Measurements from ENCODE around the gene NUAK1.
A peak's percentile ranks its signal among the peaks of the same experiment; 100 is the strongest.
"Not testable (repeated sequence)": the region's sequence is repeated elsewhere in the genome, so short reads cannot be mapped to it uniquely, and the experiment has no call there.

Gene NUAK1

GRCh38 chr12:106146987-106147386 lies 8.2 kb upstream of the NUAK1 start:
- no peak for DNase-seq (ENCODE audit: low read depth)

GRCh38 chr12:106145539-106146447 lies 7.0 kb upstream of the NUAK1 start:
- DNase-seq (ENCODE audit: low read depth) = peak; percentile 51

GRCh38 chr12:106144847-106145246 lies 6.1 kb upstream of the NUAK1 start:
- peak; percentile 74 for DNase-seq (ENCODE audit: low read depth)

- DNase-seq (ENCODE audit: low read depth) = no peak
Observed at GRCh38 chr12:106142591-106143261, 4.0 kb upstream of the NUAK1 start.

- DNase-seq (ENCODE audit: low read depth) = not testable (repeated sequence)
Observed at GRCh38 chr12:106141920-106142319, 3.2 kb upstream of the NUAK1 start.

GRCh38 chr12:106141452-106141851 lies 2.7 kb upstream of the NUAK1 start:
- peak; percentile 60 for DNase-seq (ENCODE audit: low read depth)

GRCh38 chr12:106141003-106141402 lies 2.2 kb upstream of the NUAK1 start:
- DNase-seq (ENCODE audit: low read depth) = no peak

DNA sequence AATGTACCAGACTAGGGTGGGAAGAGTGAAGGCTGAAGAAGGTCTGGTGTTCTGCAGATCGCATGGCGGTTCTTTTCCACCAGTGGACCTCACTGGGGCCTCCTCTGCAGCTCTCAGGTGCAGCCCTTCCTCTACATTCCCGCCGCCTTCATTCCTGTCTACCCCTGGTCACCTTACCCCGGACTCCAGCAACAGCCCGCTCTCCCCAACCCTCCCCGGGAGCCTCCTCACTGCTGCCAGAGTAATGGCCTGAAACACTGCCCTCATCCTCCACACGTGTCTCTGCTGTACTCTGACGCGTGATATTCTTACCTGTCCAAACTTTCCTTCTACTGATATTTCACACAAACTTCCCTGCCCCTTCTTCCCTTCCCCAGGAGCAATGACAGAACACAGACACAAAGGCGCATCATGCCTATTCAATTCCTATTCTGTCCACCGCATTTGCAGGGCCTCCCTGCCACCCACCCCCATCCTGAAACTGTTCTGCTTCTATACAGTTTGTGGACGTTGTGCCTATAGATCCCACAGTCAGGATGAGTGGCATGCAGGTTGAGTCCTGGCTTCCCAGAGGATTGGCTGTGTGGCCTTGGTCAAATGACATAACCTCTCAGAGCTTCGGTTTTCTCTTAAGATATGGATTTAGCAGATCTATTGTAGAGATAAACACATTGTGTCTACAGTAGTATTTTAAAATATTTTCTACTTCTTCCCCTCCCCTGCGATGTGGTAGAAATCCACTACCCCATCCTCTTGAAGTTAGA lies 1.7 kb upstream of the NUAK1 start:
- no peak for DNase-seq (ENCODE audit: low read depth)

DNA sequence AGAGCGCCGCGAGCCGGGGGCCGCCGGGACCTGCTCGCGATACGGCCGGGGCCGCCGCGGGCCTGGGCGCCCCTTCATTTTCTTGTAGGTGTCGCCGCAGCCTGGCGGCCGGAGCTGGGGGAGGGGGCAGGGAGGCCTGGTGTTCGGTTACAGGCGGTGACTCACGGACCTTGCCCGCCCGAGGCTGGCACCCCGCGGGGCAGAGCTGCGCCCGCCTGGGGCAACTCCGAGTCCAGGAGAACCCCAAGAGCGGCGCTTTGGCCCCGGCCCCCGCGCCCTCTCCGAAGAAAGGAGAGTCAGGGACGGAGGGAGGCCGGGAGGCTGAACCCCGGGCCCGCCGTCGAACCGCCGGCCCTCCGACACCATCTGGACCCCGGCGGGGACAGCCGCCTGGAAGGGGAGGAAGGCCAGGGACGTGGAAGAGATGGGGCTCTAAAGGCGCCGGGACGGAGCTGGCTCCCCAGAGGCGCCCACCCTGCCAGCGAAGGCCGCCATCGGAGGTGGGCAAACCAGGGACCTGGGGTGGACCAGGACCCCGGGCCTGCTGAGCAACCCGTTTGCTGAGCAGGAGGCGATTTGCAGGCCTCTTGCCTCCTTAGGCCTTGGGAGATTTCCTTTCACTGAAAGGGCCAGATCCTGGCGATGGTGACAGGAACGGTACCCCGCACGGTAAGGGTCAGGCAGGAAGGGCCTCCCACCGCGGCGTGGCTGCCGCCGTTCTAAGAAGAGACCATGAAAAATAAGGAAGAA lies 843 bp upstream of the NUAK1 start:
- DNase-seq (ENCODE audit: low read depth) = peak; percentile 88

- DNase-seq (ENCODE audit: low read depth) = no peak
Observed at GRCh38 chr12:106138357-106138632, 459 bp downstream of the NUAK1 start.

DNA sequence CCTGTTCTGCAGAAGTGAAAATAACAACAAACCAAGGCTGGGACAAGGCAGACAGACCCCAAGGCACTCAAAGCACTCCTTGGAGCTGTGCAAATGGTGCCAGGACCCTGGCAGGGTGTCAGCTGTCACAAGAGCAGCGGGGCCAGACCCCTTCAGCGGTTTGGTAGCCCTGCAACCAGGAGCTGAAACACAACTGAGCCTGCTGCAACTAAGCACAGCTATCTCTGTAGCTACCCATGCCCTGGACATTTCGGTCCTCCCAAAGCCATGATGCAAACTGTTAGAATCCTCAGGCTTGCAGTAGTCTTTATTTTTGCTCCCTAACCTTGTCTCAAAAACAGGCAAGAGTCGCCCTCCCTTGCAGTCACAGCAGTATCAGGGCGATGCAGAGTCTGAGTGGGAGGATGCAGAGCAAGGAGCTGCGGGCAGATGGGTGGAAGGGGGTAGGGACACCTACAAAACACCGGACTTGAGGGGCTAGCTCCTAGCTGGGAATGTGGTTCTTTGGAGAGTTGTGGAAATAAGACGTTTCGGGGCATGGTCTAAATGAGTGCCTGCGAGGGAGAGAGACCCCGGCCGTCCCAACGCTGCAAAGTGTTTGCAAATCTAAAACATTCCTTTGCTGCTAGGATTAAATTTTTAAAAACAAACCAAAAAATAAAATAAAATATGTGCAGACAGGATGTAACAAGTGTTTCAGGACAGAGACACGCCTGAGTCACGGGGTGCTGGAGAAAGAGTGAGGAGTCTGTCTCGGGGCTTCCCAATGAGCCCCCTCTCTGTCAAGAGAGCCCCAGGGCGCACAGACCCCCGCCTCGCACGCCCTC lies 1.0 kb downstream of the NUAK1 start:
- DNase-seq (ENCODE audit: low read depth) = peak; percentile 44

GRCh38 chr12:106136263-106136662 lies 2.5 kb downstream of the NUAK1 start:
- DNase-seq (ENCODE audit: low read depth) = peak; percentile 94

GRCh38 chr12:106135781-106136180 lies 3.0 kb downstream of the NUAK1 start:
- DNase-seq (ENCODE audit: low read depth) = peak; percentile 60

DNA sequence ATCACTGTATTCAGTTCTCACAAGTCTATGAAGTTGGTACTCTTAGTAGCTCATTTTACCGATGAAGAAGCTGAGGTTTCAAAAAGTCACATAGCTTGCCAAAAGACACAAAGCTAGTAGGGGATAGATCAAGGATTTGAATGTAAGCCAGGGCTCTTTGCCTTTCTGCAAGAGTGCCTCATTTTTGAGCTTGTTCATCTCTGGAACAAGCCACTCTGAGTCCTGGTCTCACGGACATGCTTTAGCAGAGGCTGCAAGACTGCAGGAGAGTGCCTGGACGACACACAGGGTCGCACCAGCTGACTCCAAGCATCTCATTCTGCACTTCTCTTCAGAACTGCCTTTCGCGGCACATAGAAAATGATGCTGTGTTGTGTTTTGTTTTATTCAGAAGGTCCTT lies 3.7 kb downstream of the NUAK1 start:
- DNase-seq (ENCODE audit: low read depth) = peak; percentile 74

DNA sequence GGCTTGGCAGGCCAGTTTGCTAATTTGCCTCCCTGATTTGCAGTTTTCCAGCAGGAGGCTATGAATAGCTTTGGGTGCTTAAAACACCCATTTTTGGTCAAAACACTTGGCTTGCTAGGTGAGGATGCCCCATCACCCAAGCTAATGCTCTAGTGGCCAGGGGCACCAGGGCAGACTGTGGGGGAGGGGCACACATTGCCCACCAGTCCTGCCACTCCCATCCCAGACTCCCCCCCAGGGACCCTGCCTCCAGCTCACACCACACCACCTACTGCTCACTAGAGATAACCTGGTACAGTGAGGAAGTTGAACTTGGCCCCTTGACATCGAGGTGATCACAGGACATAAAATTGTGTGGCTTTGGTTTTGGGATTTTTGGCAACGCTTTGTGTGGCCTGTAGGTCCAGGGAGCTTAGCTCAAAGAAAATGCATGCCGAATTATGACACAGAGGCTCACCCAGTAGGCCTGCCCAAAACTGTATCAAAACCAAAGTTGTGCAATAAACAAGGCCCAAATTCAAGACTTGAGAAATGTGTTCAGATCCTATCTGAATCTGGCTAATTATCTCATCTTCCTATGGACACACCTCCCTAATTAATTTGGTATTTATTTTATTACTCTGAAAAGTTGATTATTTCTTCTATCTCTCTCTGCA lies 4.3 kb downstream of the NUAK1 start:
- no peak for DNase-seq (ENCODE audit: low read depth)

GRCh38 chr12:106133136-106134087 lies 5.3 kb downstream of the NUAK1 start:
- DNase-seq (ENCODE audit: low read depth) = peak; percentile 58

- no peak for DNase-seq (ENCODE audit: low read depth)
Observed at GRCh38 chr12:106132175-106133135, 6.3 kb downstream of the NUAK1 start.

- DNase-seq (ENCODE audit: low read depth) = peak; percentile 71
Observed at GRCh38 chr12:106131676-106132075, 7.1 kb downstream of the NUAK1 start.

Measured in EH (cell line).